ENCODE data around the gene GRIN1. TPM values are rescaled to one million over a fixed set of nuclear protein-coding genes. Genes with fewer than 3 reads are reported as not detected.

The GRIN1 gene
- total and polyA plus RNA-seq, 2 donors (not counting 3 experiments of a cell fraction or from before 2014, with no cell fraction given), result not detected

GRCh38 chr9:137130176-137130755 is 8.7 kb upstream of the GRIN1 start:
- Histone ChIP-seq H4K20me1 (replicated peaks; ENCODE audit: control insufficient read depth, extremely low read depth, insufficient read depth, low read length) (no peaks in the 10 kb centered on the region), H3K79me2 (ENCODE audit: control insufficient read depth, insufficient read depth, low read length) (peaks cover 20% of the 10 kb centered on the region), H3K4me1 (ENCODE audit: control insufficient read depth, extremely low read depth, insufficient read depth, low read length) (peaks cover 26% of the 10 kb centered on the region), H3K27me3 (ENCODE audit: control insufficient read depth in 2 of 2, insufficient read depth in 2 of 2, low read length in 2 of 2) (no peaks in the 10 kb centered on the region), H3K4me2 (ENCODE audit: insufficient read depth, low read length) (peak overlapping the region; percentile 71), H3K9ac (replicated peaks; ENCODE audit: extremely low read depth, insufficient read depth, low read length) (peak overlapping the region; percentile 38), H3K9me3 (replicated peaks; ENCODE audit: control insufficient read depth, insufficient read depth, low read length) (no peaks in the 10 kb centered on the region), H3K36me3 (ENCODE audit: control insufficient read depth in 2 of 2, extremely low read depth in 1 of 2, insufficient read depth in 2 of 2, low read length in 2 of 2) (no peaks in the 10 kb centered on the region), H3K9me1 (replicated peaks; ENCODE audit: control insufficient read depth, extremely low read depth, insufficient read depth, low read length) (no peaks in the 10 kb centered on the region), H3K27ac (ENCODE audit: insufficient read depth, low read depth, low read length) (peak overlapping the region; percentile 40), H3K4me3 (replicated peaks in 1 of 3; ENCODE audit: insufficient read depth in 1 of 3, low read depth in 1 of 3, low read length in 3 of 3) (peak overlapping the region; percentile 39 to 63 (median 51)), H2AFZ (ENCODE audit: low read depth, low read length) (peak overlapping the region; percentile 85)
- DNase-seq (ENCODE audit: low read depth, low spot score) (no peak), FAIRE-seq (peak; percentile 18)
- TSS peak; percentile 65 for BruUV-seq (replicated peaks)
- TF ChIP-seq GATA2 (IDR thresholded peaks at IDR 0.05; ENCODE audit: insufficient read depth, insufficient read length, low read depth, low read length) (no peak), POLR2AphosphoS5 (IDR thresholded peaks at IDR 0.05; ENCODE audit: insufficient read depth, low read depth, low read length) (no peak), JUN (IDR thresholded peaks at IDR 0.05; ENCODE audit: borderline replicate concordance, insufficient read depth, insufficient read length, low read depth) (no peak), EZH2 (IDR thresholded peaks at IDR 0.05; ENCODE audit: borderline replicate concordance, low read depth, low read length, severe bottlenecking) (no peak), FOS (IDR thresholded peaks at IDR 0.05; ENCODE audit: borderline replicate concordance, insufficient read depth, low read length) (no peak), MYC (IDR thresholded peaks at IDR 0.05; ENCODE audit: low read depth, low read length) (no peak), POLR2A (IDR thresholded peaks at IDR 0.05; ENCODE audit: low read depth, low read length) (no peak)
- TF ChIP-seq, protein P1, sequence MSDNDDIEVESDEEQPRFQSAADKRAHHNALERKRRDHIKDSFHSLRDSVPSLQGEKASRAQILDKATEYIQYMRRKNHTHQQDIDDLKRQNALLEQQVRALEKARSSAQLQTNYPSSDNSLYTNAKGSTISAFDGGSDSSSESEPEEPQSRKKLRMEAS (IDR thresholded peaks at IDR 0.05; ENCODE audit: insufficient read depth, insufficient read length), result no peak
- TF ChIP-seq, protein P2, sequence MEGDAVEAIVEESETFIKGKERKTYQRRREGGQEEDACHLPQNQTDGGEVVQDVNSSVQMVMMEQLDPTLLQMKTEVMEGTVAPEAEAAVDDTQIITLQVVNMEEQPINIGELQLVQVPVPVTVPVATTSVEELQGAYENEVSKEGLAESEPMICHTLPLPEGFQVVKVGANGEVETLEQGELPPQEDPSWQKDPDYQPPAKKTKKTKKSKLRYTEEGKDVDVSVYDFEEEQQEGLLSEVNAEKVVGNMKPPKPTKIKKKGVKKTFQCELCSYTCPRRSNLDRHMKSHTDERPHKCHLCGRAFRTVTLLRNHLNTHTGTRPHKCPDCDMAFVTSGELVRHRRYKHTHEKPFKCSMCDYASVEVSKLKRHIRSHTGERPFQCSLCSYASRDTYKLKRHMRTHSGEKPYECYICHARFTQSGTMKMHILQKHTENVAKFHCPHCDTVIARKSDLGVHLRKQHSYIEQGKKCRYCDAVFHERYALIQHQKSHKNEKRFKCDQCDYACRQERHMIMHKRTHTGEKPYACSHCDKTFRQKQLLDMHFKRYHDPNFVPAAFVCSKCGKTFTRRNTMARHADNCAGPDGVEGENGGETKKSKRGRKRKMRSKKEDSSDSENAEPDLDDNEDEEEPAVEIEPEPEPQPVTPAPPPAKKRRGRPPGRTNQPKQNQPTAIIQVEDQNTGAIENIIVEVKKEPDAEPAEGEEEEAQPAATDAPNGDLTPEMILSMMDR (IDR thresholded peaks at IDR 0.05; ENCODE audit: extremely low read depth in 1 of 2, insufficient read depth in 1 of 2, low read depth in 1 of 2, low read length in 2 of 2), result no peak
- ChIA-PET POLR2A (interaction anchor here (0.6 to 1.3 kb wide), 6 partner anchors 15 to 152 kb away, joined by 3 to 9 read pairs (median 4); partner anchors contain the start of genes NPDC1, TPRN and TUBB4B), CTCF (interaction anchor here (0.8 to 3.3 kb wide), 14 partner anchors 9 to 106 kb away, joined by 3 to 17 read pairs (median 4); partner anchors contain the start of genes DPP7, GRIN1 and RNF224)
- dilution Hi-C loops (cut with MboI; ENCODE audit: extremely low pct_ligation_motif_present, low sequenced_read_pairs) (no loop called here), intact Hi-C loops (cut with micrococcal nuclease) (loop anchor here (1.0 kb wide), 1 partner anchor 93 kb away; no protein-coding TSS in a partner anchor)
